ENCODE results near the gene C2orf66. TPM values are rescaled to one million over a fixed set of nuclear protein-coding genes. Genes with fewer than 3 reads are reported as not detected.

C2orf66 gene
- total RNA-seq, 2 experiments from 2014 or later, result not detected

DNA sequence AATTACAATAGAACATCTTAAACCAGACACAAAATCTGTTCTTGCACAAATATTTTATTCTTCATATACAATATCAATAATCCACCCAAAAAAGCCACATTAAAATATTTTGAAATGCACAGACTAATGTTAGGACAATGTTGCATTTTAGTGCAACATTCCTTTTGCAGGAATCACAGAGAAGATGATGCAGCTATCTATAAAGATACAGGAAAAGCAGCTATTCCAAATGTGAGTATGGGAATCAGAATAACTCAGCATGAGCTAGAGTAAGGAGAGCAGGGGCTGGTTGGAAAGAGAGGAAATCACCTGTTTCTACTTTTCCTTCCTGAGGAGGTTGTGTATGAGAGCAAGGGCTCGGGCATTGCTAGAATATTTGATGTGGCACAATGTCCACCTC, 4.8 kb downstream of the C2orf66 start:
- Mint-ChIP-seq H3K27me3 (peaks cover 11% of the 10 kb centered on the region), H3K4me1 (peaks cover 8% of the 10 kb centered on the region), H3K36me3 (peaks cover 1% of the 10 kb centered on the region), H3K27ac (no peak overlapping the region), H3K9me3 (no peaks in the 10 kb centered on the region), H3K4me3 (no peak overlapping the region)
- no peak for DNase-seq

DNA sequence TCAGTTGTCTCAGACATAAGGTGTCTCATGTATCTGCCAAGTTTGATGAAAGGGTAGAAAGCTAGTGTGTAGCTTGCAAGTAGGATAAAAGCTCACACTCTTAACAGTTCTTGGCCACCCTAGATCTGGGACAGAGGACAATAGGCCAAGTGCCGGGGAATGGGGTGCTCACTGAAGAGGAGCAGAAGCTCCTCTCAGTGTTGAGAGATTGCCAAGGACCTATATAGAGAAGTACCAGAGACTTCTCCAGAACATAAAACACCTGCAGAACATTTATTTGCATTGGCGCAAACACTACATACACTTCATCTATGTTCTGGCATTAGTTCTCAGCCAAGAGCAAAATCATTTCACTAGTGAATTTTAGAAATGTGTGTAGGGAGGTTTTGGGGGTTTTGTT, 6.8 kb downstream of the C2orf66 start:
- no peak for DNase-seq
- no peaks in the 10 kb centered on the region for H3K9me3 Mint-ChIP-seq
- H3K36me3 Mint-ChIP-seq, result peaks cover 5% of the 10 kb centered on the region
- no peak overlapping the region for H3K4me3 Mint-ChIP-seq
- H3K4me1 Mint-ChIP-seq, result peaks cover 12% of the 10 kb centered on the region
- H3K27me3 Mint-ChIP-seq, result peaks cover 11% of the 10 kb centered on the region
- H3K27ac Mint-ChIP-seq, result no peak overlapping the region

DNA sequence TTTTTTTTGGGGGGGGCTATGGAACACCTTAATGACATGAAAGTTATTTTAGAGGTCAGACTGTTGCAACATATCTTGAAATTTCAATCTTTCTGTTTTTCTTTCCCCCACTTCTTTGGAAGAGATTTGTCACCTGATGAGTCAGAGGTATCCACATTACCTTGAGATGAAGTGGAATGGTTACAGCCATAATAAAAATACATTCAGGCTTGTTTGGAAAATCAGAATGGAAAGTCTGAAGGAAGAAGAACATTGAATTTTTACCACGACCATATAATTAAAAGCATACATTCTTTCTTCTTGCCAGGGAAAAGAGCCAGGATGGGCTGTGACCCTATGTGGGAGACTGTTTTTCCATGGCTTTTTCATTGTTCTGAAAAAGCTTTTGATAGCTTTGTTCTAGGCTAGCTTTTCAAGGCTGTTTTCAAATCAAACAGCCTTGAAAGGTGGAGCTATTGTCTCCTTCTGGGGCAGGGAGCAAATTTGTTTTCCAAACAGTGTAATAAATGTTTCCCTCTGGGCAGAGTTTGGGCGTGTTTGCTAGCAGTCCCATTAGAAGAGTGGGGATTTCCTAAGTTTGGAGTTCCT, 7.4 kb downstream of the C2orf66 start:
- Mint-ChIP-seq H3K4me1 (peaks cover 17% of the 10 kb centered on the region), H3K9me3 (no peaks in the 10 kb centered on the region), H3K4me3 (no peak overlapping the region), H3K27me3 (peaks cover 11% of the 10 kb centered on the region), H3K36me3 (peaks cover 11% of the 10 kb centered on the region), H3K27ac (no peak overlapping the region)
- no peak for DNase-seq

DNA sequence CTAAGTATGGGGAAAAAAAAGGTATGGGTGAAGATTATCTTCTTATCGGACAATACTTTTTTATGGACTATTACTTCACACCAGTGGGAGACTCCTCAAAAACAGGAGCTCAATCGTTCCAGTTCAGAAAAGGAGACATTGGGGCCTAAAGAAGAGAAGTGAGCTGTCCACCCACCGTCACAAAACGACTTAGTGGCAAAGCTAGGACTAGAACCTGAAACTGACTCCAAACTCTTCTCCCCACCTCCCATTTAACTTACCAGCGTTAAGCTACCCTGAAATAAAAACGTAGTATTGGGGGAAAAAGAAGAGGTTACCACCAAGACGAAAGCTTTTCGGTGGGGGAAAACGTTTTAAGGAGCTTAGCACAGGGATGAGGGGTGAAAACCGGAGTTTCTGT, 10.2 kb downstream of the C2orf66 start:
- Mint-ChIP-seq H3K36me3 (peaks cover 16% of the 10 kb centered on the region), H3K4me1 (peaks cover 24% of the 10 kb centered on the region), H3K4me3 (peak overlapping the region; percentile 93), H3K27me3 (peaks cover 10% of the 10 kb centered on the region), H3K27ac (peak overlapping the region; percentile 91), H3K9me3 (no peaks in the 10 kb centered on the region)
- no peak for DNase-seq

DNA sequence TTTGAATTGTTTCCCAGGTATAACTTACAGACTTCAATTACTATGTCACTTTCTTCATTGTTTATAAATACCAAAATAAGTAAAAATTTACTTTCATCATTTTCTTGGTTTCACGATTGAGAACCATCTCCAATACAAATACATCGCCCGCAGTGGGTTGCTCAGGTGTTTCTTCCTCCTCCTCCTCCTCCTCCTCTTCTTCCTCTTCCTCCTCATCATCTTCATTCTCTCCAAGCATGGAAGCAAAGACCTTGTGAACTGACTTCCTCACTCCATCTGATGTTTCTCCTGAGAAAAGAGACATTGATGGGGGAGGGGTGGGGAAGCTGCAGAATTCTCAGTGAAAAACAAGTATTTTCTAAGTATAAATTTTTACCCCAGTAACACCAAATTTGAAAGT, 16.3 kb downstream of the C2orf66 start:
- H3K36me3 Mint-ChIP-seq, result peaks cover 30% of the 10 kb centered on the region
- no peaks in the 10 kb centered on the region for H3K27me3 Mint-ChIP-seq
- H3K9me3 Mint-ChIP-seq, result no peaks in the 10 kb centered on the region
- H3K4me3 Mint-ChIP-seq, result no peak overlapping the region
- peak overlapping the region; percentile 27 for H3K27ac Mint-ChIP-seq
- peaks cover 28% of the 10 kb centered on the region for H3K4me1 Mint-ChIP-seq
- no peak for DNase-seq

DNA sequence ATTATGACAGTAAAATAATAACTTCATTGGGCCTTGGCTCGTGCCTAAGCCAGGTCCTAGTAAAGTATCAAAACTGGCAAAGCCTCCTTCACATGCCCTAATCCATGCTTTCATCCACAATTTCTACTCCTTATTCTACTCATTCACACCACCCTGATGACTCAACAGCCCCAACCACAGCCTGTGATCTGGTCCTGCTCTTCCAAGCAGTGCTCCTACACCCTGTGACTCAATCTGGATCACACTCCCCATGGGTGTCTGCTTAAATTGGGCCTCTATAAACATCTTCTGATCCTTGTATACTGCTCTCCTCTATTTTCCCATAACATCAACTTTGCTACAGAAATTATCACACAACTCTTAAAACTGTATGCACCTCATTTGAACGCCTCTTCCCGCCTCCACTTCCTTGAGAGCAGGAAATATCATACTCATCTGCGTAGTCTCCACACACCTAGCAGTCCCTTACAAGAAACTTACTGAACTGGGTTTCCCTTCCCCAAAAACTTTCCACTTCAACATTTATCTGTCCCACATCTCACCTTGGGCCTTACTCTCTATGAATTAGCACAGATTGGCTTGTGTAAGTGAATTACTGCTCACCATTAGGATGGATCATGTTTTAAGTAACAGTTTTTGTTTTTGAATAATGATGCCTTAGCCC, 25.6 kb downstream of the C2orf66 start:
- DNase-seq, result peak; percentile 21
- Mint-ChIP-seq H3K4me3 (no peak overlapping the region), H3K9me3 (no peaks in the 10 kb centered on the region)

DNA sequence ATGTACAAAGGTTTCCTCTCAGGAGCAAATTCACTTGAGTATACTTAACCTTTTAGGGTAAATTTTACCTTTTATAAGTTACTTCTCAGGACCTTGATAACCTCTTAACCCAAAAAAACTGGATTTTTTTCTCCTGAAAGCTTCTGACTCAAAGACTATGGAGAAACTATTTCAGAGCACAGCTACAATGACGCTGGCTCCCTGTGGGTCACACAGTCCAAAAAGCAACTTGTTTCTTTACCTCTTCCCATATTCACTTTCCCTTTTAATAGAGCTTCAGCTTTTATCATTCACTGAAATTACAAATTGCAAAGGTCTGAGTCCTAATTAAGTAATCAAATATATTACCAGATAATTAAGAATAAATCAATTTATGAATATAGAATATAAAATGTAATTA, 42.1 kb downstream of the C2orf66 start:
- no peak overlapping the region for H3K4me3 Mint-ChIP-seq
- H3K27ac Mint-ChIP-seq, result no peak overlapping the region
- no peaks in the 10 kb centered on the region for H3K4me1 Mint-ChIP-seq
- H3K36me3 Mint-ChIP-seq, result peaks cover 28% of the 10 kb centered on the region
- no peak for DNase-seq
- H3K27me3 Mint-ChIP-seq, result no peaks in the 10 kb centered on the region
- no peaks in the 10 kb centered on the region for H3K9me3 Mint-ChIP-seq

More for the DNA sequence above, 25.6 kb downstream of the C2orf66 start:
- Mint-ChIP-seq H3K27ac (peak overlapping the region; percentile 70), H3K27me3 (no peaks in the 10 kb centered on the region), H3K4me1 (peaks cover 9% of the 10 kb centered on the region), H3K36me3 (peaks cover 21% of the 10 kb centered on the region)

DNA sequence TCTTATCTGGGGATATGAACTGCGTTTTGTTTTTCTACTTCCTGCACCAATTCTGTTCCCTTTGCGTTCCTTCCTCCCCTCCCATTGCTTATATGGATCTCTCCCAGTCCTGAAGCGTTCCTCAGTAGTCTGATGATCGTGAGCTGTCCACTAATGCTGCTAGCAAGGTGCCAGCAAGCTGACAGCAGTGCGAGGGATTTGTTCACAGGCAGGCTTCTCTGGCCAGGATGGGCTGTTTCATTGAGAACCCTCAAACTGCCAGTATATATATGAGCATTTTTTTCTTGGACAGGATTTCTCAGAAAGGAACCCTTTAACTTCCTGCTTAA, 49.8 kb downstream of the C2orf66 start:
- Mint-ChIP-seq H3K4me1 (no peaks in the 10 kb centered on the region), H3K27me3 (no peaks in the 10 kb centered on the region), H3K27ac (no peak overlapping the region), H3K4me3 (no peak overlapping the region), H3K9me3 (peaks cover 27% of the 10 kb centered on the region), H3K36me3 (peaks cover 64% of the 10 kb centered on the region)
- DNase-seq, result no peak

DNA sequence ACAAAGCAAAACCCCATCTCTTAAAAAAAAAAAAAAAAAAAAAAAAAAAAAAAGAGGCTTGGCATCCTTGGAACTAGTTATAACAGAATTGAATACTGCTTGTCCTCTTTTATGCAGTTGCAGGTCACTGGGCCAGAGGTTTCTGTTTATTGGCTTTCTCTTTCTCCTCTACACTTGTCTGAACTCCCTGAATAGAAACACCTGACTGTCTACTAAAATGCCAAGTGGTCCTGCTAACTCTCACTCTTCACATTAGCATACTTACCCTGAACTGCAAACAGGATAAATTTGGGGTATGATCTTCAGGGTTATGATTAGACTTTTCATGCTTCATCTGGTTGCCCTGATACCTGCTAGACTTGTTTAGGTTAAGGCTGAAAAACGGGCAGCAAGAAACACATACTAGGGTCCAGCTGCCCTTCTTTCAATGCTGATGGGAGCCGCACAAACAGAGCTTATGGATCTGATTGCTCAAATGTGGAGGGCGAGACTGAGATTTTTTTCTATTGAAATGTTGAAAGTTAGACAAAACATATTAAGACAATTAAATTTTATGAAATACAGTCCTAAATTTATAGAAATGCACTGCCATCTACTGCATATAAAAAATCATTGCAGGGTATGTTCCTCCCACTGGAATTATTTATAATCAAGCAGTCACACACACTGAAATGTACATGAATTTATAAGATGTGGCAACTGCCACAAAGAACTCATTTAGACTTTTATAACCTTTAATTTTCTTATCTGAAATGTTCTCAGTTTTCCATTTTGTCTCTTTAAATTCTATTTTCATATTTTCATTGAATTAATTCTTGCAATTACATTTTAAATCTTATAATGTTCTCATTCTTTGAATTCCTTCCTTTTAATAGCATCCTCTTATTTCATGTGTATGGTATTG, 50.4 kb downstream of the C2orf66 start:
- H3K27me3 Mint-ChIP-seq, result no peaks in the 10 kb centered on the region
- DNase-seq, result no peak
- H3K27ac Mint-ChIP-seq, result no peak overlapping the region
- peaks cover 61% of the 10 kb centered on the region for H3K36me3 Mint-ChIP-seq
- no peak overlapping the region for H3K4me3 Mint-ChIP-seq
- H3K9me3 Mint-ChIP-seq, result peaks cover 33% of the 10 kb centered on the region
- no peaks in the 10 kb centered on the region for H3K4me1 Mint-ChIP-seq

Other genes starting within 250 kb of the C2orf66 start
- 1 to 10 TPM; 1.3 to 1.8 TPM for gene HECW2, start 215.8 kb downstream of the C2orf66 start, total RNA-seq
- gene CCDC150, start 169.6 kb downstream of the C2orf66 start, total RNA-seq, result 1 to 10 TPM; 7.5 to 9.4 TPM
- 10 to 100 TPM; 55.6 to 69.9 TPM for gene GTF3C3, start 9.7 kb downstream of the C2orf66 start, total RNA-seq
- 10 to 100 TPM; 17.8 to 19.2 TPM for gene PGAP1, start 117.4 kb upstream of the C2orf66 start, total RNA-seq